Measurements from ENCODE around the gene MED25.
A peak's percentile ranks its signal among the peaks of the same experiment; 100 is the strongest.

The MED25 gene

GRCh38 chr19:49799271-49799797, 18.8 kb upstream of the MED25 start:
- DNase-seq (ENCODE audit: low read depth): no peak

- DNase-seq (ENCODE audit: low read depth): no peak
Measured at GRCh38 chr19:49799798-49800376, 18.2 kb upstream of the MED25 start.

- DNase-seq (ENCODE audit: low read depth): no peak
Measured at GRCh38 chr19:49800771-49801170, 17.3 kb upstream of the MED25 start.

- DNase-seq (ENCODE audit: low read depth): no peak
Measured at GRCh38 chr19:49801401-49801888, 16.6 kb upstream of the MED25 start.

- peak; percentile 79 for DNase-seq (ENCODE audit: low read depth)
Measured at GRCh38 chr19:49801966-49802661, 16.0 kb upstream of the MED25 start.

GRCh38 chr19:49802836-49803528, 15.1 kb upstream of the MED25 start:
- no peak for DNase-seq (ENCODE audit: low read depth)

- DNase-seq (ENCODE audit: low read depth): no peak
Measured at GRCh38 chr19:49803529-49803856, 14.6 kb upstream of the MED25 start.

- no peak for DNase-seq (ENCODE audit: low read depth)
Measured at GRCh38 chr19:49805822-49806619, 12.1 kb upstream of the MED25 start.

GRCh38 chr19:49806620-49806959, 11.5 kb upstream of the MED25 start:
- DNase-seq (ENCODE audit: low read depth): no peak

- no peak for DNase-seq (ENCODE audit: low read depth)
Measured at GRCh38 chr19:49807058-49807903, 10.8 kb upstream of the MED25 start.

- no peak for DNase-seq (ENCODE audit: low read depth)
Measured at GRCh38 chr19:49807904-49808675, 10.0 kb upstream of the MED25 start.

GRCh38 chr19:49808711-49809159, 9.4 kb upstream of the MED25 start:
- peak; percentile 78 for DNase-seq (ENCODE audit: low read depth)

- DNase-seq (ENCODE audit: low read depth): no peak
Measured at GRCh38 chr19:49809160-49809940, 8.7 kb upstream of the MED25 start.

GRCh38 chr19:49809941-49810389, 8.1 kb upstream of the MED25 start:
- DNase-seq (ENCODE audit: low read depth): no peak

GRCh38 chr19:49811328-49811727, 6.8 kb upstream of the MED25 start:
- no peak for DNase-seq (ENCODE audit: low read depth)

- no peak for DNase-seq (ENCODE audit: low read depth)
Measured at GRCh38 chr19:49812452-49812996, 5.6 kb upstream of the MED25 start.

- DNase-seq (ENCODE audit: low read depth): peak; percentile 99
Measured at GRCh38 chr19:49812997-49813861, 4.9 kb upstream of the MED25 start, which contains the start of gene FUZ. Gene FUZ, minus strand, starts transcription at chr19:49813292. Its CDS starts 186 bp downstream, at chr19:49813106.

GRCh38 chr19:49814010-49814409, 4.1 kb upstream of the MED25 start:
- no peak for DNase-seq (ENCODE audit: low read depth)

Data from fibroblast of the conjunctiva (primary cell).